GM19328 (cell line): ENCODE results near the gene FERMT1.
"Not testable (repeated sequence)": the region's sequence is repeated elsewhere in the genome, so short reads cannot be mapped to it uniquely, and the experiment has no call there.

Source experiments
- ATAC-seq: cut with Tn5 transposase; IDR thresholded peaks from one replicate; pipeline ENCODE4 v1.9.1; 2021; ENCODE audit warnings: mild to moderate bottlenecking, moderate library complexity; ENCODE audit not compliant: unreplicated experiment

The FERMT1 gene

DNA sequence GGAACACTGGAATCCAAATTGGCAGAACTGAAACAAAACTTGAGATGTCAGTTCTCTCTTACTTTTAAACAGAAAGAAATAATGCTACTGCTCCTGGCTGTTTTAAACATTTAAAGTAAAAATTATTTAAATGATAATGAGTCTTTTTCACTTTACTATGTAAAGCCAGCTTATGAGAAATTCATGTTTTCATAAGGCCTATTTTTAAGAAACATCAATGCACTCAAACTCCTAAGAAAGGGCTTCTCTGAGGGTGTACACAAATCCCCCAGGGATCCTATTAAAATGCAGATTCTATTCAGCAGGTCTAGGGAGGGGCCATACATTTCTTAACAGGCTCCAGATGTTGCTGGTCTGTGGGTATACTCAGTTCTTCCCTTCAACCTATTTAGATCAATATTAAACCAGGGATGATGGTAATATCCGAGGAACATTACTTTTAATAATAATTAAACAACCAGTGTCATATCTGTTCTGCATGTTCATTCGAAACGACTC lies 2.3 kb downstream of the FERMT1 start:
- ATAC-seq, result no peak

DNA sequence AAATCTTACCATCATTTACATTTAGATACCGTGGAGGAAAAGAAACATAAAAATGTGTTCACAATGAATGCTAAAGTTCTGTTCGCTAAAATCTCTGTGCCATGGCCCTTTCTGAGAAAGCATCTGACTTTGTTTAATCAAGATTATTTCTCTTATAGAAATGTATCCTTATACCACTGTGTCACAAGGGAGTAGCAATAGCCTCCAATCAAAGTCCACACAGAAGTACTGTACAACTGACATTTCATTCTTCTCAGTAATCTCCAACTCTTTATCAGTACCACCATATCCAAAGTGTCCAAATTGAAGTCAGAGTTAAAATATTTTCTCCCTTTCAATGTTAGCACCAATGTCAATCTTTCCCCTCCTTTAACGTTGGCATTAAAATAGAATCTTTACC lies 6.1 kb downstream of the FERMT1 start:
- no peak for ATAC-seq

DNA sequence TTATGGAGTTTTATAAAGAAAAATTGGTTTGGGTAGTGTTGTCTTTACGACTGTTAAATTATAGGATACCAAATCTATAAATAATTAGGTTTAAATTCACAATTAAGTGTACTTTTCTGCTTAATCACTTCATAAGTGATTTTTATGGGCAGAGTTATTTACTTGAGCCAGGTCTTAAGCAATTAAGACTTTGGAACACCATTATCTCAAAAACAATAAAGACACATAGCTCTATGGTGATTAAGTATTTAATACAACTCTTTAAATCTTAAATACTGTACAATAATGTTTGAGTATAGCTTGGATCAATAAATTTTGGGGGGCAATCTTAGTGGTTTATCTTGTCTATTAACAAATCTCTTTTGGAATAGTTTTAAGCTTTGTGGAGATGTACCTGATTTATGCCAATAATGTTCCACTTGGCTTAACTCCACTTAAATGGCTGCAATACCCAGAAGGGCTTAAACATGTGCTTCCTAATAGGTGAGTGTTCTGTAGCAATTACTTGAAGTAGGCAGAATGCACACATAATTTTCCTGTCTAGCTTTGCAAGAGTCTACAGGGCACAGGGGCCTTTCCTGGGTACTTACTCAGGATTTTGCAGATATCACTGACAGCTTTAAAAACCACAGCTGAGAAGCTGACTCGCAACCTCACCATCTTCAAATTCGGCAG lies 7.5 kb downstream of the FERMT1 start:
- no peak for ATAC-seq

DNA sequence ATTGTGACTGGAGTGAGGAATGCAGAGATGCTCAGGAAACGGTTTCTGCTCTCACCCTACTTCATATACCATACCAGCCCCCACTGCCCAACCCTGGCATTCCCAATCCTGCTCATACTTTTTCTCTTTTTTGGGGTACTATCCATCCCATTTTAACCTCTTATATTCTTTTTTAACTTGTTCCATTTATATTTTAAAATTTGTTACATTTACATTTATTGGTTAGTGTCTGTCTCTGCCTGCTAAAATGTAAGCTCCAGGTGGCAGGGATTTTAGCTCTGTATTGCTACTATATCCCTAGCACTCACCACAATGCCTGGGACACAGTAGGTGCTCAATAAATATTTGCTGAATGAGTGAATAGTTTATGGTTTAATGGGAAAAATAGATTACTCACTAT lies 8.1 kb downstream of the FERMT1 start:
- no peak for ATAC-seq

DNA sequence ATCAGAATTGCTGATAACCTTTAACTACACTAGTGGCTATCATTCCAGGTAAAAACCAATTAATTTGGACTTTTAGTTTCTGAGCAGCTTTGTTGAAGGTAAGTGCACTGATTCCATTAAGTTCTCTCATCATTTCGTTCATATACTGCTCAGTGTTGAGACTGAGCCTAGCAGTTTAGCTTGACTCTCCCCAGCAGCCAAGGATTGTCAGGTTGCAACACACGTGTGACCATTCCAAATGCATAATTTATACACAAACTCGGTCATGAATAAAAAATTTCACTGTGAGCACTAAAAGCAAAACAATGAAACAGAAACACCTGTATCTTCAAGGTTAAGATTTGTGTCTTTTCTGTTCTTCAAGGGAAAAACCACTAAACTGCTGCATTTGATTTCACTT lies 8.9 kb downstream of the FERMT1 start:
- no peak for ATAC-seq

DNA sequence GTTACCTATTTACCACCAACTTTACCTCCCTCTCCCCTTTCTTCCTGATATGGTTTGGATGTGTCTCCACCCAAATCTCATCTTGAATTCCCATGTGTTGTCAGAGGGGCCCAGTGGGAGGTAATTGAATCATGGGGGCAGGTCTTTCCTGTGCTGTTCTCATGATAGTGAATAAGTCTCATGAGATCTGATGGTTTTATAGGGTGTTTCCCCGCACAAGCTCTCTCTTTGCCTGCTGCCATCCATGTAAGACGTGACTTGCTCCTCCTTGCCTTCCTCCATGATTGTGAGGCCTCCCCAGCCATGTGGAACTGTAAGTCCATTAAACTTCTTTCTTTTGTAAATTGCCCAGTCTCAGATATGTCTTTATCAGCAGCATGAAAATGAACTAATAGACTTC lies 9.9 kb downstream of the FERMT1 start:
- ATAC-seq, result not testable (repeated sequence)

DNA sequence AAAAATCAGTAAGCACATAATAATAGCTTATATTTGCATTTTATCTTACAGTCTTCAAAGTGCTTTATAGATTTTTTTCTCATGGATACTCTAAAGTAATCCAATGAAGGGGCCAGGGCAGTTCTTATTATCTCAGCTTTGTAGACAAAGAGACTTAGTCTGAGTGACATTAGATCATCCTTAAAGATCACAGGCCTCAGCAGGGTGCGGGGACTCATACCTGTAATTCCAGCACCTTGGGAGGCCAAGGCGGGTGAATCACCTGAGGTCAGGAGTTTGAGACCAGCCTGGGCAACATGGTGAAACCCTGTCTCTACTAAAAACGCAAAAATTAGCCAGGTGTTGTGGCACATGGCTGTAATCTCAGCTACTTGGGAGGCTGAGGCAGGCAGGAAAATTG lies 14.5 kb downstream of the FERMT1 start:
- ATAC-seq, result no peak

DNA sequence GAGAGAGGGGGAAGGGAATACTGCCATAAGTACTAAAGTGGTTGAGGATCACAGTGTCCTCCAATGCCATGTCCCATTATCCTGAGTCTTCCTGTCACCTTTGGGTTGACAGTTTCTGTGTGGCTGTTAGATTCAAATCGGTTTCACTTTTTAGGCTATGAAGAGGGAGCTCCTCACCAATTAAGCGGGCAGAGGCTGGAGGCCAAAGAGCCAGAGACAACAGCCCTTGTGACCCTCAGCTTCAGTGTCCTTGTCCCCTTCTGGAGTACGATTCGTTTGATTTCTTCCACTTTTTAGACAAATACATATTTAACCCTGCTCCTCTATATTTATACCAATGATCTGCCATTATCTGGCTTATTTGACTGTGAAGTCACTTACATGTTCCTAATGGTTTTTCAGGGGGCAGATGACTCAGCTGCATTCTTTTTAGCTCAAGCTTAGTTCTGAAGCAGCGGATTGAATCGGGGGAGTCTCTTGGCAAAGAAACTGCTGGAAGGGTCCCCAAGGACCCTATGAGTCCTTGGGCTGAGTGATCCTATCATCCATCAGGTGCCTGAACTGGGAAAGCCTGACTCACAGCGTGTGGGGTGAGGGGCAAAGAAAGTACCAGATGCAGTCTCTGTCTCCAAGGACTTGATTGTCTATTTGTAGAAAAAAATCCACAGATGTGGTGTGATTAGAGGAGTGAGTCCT lies 18.2 kb downstream of the FERMT1 start:
- no peak for ATAC-seq

DNA sequence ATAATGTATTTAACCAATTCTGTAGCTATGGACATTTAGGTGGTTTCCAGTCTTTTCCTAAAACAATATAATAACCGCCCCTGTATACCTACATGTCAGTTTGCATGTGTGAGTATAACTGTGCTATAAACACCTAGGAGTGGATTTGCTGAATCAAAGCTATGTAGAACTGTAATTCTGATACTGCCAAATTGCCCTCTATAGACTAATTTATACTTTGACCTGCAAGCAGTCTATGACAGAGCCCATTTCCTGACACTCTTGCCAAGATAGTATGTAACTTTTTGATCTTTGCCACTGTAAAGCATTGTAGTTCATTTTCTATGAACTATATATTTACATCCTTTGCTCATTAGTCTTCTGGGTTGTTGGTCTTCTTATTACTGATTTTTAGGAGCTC lies 19.5 kb downstream of the FERMT1 start:
- no peak for ATAC-seq

DNA sequence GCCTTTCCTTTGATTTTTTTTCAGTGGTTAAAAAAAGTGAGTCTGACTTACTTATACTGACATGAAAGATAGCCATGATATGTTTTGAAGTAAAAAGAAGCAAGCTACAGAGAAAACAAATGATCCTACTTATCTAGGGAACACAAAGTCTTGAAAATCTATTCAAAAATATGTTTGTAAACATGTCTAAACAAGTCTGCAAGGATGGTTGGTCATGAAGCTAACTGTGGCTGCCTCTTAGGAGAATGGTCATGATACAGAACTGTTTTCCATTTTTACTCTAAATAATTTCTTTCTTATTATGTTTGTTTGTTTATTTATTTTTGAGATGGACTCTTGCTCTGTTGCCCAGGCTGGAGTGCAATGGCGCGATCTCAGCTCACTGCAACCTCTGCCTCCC lies 21.5 kb downstream of the FERMT1 start:
- no peak for ATAC-seq

DNA sequence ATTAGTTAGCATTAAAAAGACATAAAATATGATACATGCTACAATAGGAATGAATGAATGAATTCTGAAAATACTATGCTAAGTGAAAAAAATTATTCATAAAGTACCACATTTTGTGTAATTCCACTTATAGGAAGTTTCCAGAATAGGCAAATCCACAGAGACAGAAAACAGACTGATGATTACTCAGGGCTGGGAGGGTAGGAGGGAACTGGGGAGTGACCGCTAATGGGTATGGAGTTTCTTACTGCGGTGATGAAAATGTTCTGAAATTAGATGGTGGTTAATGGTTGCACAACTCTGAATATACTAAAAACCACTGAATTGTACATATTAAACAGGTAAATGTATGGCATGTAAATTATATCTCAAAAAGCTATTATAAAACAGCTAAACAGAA lies 22.6 kb downstream of the FERMT1 start:
- ATAC-seq, result no peak

DNA sequence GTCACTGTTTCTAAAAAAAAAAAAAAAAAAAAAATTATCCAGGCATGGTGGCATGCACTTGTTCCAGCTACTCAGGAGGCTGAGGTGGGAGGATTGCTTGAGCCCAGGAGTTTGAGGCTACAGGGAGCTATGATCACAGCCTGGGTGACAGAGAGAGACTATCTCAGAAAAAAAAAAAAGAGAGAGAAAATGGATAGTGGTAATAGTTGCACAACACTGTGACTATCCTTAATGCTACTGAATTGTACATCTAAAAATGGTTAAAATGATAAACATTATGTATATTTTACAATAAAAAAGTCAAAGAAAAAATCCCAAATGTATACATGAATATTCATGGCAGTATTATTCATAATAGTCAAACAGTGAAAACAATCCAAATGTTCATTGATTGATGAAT lies 23.0 kb downstream of the FERMT1 start:
- no peak for ATAC-seq

DNA sequence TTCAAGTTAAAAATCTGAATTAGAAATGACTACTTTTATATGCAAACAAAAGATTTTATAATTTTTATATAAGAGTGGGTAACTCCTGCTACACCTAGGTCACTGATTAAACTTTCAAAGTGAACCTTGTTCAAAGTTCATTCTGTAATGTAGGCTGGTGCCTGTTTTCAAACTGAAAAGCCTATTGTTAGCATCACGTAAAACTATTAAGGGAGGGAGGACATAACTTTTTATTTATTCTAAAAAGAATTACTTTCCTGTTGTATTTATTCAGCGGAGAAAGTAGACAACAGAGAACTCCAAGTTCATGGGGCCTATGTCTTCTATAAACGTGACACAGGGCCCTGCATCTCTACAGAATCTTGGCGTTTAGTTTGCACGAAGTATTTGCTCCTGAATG lies 27.4 kb downstream of the FERMT1 start:
- no peak for ATAC-seq

DNA sequence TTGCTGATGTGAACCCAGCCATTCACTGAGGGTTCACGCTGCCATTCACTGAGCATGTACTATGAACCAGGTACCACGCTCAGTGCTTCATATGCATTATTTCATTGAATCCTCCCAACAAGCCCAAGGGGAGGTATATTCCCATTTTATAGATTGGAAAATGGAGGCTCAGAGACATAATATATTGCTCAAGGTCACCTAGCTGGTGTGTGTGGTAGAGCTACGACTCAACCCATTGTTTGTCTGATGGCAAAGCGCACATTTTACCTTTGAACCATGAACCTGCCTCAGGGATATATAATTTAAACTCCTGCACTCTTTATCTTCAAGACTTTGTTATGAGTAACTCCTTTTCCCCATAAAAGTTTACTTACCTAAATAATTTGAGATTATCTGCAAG lies 28.3 kb downstream of the FERMT1 start:
- ATAC-seq, result no peak

DNA sequence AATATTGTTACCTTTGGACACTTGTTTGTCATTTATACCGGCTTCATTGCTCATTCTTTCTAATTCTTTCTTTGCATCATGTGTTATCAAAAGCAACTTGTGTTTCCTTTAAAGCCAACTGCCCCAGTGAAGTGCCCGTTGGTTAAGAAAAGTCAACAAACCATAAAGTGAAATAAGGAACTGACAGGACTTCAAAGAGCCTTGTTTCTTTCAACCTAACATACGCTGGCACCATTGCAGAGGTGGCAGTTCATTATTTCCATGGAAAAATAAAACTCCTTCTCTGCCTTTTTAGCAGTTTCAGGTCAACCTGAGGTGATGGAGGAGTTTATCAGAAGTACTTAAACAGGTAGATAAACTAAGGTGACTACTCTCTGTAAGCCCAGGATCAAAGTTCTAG lies 28.8 kb downstream of the FERMT1 start:
- no peak for ATAC-seq

DNA sequence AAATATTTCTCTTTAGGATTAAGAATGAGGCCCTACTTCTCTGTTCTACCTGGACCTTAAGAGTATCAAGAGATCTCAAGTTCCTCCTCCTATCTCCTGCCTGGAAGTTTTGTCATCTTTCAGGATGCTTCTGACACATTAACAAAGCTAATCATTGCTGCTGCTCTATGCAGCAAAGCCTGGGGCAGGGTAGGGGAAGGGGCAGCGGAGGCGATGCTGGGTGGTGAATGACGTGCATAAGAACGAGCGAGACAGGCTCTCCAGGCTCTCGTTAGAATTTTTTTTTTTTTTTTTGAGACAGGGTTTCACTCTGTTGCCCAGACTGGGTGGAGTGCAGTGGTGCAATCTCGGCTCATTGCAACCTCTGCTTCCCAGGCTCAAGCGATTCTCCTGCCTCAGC lies 31.2 kb downstream of the FERMT1 start:
- no peak for ATAC-seq

DNA sequence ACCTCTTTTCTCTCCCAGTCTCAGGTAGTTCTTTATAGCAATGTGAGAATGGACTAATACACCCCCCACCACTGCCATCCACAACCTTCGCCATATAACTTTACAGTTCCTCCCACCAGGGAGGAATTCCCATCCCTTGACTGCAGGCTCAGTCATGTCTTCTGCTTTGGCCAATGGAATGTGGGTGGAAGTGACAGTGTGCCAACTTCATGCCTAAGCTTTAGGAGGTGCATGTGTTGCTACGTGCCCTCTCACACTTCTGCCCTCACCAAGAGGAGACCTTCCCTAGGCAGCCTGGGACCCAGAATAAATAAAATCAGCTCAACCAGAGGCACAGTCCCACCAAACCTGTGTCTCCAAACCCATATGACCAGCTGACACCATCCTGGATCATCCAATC lies 36.0 kb downstream of the FERMT1 start:
- no peak for ATAC-seq

DNA sequence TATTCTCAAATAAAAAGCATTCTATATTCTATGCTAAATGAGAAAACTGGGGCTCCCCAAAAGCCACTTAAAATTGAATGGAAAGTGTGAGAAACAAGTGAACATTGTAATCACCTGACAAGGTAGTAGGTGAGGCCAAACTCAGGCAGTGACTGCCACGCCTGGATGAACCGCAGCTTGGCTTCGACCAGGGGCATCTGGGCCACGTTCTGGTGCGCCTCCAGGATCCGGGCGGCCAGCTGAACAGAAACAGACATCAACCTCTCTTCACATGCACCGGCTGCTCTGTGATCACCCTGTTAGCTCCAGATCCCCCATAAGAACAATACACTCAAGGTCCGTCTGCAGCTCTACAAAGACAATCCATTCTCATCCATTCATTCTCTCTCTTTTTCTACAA lies 38.9 kb downstream of the FERMT1 start:
- ATAC-seq, result no peak

DNA sequence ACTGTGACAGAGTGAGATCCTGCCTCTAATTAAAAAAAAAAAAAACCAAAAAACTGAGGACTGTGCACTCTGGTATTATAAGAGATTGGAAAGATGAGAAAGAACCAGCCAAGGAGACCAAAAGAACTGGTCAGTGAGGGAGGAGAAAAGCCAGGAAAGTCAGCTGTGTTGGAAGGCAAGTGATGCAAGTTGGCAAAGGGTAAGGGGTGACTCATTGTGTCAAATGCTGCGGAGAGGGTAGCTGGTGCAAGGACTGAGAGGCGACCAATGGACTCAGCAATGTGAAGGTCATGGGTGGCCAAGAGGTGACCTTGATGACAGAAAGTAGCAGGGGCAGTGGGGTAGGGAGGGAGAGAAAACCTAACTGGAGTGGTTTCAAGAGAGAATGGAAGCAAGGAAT lies 41.6 kb downstream of the FERMT1 start:
- no peak for ATAC-seq

DNA sequence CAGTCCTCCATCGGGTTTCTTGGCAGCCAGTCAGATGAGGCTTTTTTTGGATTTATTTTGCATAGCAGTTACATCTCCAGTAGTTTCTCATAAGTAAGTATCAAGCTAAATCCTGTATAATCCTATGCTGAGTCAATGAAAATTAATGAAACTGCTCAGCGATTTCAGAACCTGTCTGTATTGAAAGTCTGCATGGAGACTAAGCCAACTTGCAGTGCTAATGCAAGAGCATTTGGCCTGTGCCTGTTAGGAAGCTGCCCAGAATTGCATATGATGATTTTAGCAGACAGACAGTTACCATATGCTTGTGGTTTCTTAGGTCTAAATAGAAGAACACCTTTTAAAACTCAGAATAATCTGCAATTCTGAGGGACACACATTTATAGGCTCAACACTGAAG lies 43.8 kb downstream of the FERMT1 start:
- ATAC-seq, result no peak

DNA sequence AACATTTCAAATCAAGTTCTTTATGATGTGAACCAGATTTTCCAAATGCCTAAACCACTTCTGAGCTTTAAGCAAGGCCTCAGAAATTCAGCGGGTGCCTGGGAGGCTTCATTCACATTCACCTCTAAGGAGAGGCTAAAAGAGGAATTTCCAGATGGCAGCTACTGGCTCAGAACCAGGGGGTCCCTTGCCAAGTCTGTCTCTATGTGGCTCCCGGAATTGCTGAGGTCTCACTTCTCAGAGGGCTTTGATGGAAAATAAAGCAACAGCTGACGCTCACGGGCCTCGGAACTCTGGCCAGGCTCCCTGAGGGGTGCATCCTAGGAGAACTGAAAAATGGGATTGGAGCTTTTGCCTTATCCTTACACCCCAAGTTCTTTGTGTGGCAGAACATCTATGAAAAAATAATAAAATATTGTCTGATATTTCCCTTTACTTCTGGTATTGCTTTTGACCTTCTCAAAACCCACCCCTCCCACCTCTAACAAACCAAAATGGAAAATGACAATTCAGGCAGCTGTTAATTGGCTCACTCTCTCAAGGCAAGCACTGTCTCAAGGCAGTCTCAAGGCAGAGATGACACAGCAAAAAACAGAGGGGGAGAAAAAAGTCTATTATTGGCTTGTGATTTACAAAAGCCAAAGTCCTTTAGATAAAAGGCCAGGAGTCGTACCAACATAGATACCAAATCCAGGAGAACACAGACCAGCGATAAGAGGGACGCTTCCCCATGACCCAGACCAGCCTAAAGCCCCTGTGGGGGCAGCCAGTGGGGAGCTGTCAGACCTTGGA lies 47.2 kb downstream of the FERMT1 start:
- ATAC-seq, result no peak

DNA sequence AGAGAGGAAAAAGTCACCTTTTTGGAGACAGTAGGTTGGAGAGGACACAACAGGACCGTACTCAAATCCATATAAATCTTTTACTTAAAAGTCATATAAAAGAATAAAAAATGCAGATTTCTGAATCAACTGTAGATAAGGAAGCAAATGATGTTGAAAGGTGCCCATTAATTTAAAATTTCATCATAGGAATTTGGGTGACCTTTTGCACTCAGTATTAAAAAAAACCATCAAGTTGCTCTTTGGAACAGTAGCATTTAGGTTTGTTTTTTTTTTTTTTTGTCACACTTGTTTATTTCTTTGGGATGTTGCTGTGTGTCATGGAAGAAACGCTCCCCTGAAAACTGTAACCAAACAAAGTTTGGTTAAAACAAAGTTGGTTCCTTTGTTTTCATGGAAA lies 48.0 kb downstream of the FERMT1 start:
- no peak for ATAC-seq
